T follicular helper cell (primary cell): ENCODE results near the gene SNAI1.
"Not testable (repeated sequence)": the region's sequence is repeated elsewhere in the genome, so short reads cannot be mapped to it uniquely, and the experiment has no call there.

Experiments
- DNase-seq: peaks from one replicate; pipeline ENCODE4 v3.0.0-alpha.2; 2020; ENCODE audit warnings: low read depth
- total RNA-seq, 2 experiments: gene quantifications; one replicate each; lab custom pipeline; 2026; lab: John Stamatoyannopoulos, UW

SNAI1 gene
- total RNA-seq: 0.96 to 1.5 reads per million in 2 experiments

DNA sequence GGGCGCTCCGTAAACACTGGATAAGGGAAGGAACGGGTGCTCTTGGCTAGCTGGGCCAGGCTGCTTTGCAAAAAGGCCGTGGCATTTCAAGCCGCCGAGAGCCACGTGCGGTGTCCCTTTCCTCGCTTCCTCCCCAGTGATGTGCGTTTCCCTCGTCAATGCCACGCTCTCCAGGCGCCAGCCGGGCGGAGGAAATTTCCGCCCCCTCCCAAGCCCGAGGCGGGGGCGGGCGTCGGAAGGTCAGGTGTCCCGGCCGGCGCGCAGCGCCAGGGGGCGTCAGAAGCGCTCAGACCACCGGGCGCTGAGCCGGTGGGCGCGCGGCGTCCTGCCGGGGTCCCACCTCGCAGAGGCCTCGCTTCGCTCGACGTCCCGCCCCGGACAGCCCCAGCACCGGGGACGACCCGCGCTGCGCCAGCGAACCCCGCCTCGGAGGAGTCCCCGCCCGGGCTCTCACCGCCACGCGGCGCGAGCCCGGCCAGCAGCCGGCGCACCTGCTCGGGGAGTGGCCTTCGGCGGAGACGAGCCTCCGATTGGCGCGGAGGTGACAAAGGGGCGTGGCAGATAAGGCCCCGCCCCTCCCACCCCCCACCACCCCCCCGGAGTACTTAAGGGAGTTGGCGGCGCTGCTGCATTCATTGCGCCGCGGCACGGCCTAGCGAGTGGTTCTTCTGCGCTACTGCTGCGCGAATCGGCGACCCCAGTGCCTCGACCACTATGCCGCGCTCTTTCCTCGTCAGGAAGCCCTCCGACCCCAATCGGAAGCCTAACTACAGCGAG, at the start of gene SNAI1:
Gene SNAI1, plus strand, starts transcription at position 635 of the 777 bp plus-strand sequence. Its CDS starts 80 bp downstream, at position 715.
- peak; percentile 80 for DNase-seq

DNA sequence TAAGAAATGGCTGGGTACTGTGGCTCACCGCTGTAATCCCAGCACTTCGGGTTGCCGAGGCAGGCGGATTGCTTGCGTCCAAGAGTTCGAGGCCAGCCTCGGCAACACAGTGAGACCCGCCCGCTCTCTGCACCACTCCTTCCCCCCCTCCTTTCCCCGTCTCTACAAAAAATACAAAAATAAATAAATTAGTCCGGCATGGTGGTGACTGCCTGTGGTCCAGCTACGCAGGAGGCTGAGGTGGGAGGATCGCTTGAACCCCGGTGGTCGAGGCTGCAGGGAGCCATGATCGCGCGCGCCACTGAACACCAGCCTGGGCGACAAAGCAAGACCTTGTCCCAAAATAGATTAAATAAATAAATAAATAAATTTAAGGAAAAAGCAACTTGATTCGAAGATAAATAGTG, 47.0 kb upstream of the SNAI1 start:
- no peak for DNase-seq

DNA sequence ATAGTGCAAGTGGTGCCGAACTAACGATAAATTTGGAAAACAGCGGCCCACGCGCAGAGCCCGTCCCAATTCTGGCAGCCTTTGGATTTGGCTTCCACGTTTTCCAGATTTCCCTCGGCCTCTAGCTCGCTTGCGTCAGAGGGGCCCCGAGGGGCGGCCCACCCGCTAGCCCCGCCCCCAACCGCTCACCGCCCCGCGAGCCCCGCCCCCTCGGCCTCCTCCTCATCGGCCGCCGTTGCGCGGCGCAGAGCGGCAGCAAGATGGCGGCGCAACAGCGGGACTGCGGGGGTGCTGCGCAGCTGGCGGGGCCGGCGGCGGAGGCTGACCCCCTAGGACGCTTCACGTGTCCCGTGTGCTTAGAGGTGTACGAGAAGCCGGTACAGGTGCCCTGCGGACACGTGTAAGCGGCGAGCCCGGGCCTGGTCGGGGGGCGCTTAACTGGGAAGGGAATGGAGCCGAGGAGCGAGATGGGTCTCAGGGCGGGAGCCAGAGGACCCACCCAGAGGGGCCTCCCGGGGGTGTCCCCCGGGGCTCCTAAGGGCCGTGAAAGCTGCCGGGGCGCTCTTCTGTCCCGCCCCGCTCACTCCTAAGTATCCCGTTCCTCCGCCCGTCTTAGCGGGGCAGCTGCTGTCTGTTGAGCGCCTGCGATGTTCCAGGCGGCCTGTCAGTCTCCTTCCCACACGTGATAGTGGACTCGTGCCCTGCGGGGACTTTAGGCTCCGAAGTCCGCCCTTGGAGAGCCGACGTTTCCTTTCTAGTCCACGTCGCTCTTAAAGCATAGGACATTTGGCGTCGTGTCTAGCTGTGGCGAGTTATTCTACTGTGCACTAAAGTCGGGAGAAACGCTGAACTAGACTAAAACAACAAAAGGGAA, 46.4 kb upstream of the SNAI1 start, which contains the start of gene RNF114:
Gene RNF114, plus strand, starts transcription at position 245 of the 874 bp plus-strand sequence. Its CDS starts 16 bp downstream, at position 261.
- peak; percentile 89 for DNase-seq

DNA sequence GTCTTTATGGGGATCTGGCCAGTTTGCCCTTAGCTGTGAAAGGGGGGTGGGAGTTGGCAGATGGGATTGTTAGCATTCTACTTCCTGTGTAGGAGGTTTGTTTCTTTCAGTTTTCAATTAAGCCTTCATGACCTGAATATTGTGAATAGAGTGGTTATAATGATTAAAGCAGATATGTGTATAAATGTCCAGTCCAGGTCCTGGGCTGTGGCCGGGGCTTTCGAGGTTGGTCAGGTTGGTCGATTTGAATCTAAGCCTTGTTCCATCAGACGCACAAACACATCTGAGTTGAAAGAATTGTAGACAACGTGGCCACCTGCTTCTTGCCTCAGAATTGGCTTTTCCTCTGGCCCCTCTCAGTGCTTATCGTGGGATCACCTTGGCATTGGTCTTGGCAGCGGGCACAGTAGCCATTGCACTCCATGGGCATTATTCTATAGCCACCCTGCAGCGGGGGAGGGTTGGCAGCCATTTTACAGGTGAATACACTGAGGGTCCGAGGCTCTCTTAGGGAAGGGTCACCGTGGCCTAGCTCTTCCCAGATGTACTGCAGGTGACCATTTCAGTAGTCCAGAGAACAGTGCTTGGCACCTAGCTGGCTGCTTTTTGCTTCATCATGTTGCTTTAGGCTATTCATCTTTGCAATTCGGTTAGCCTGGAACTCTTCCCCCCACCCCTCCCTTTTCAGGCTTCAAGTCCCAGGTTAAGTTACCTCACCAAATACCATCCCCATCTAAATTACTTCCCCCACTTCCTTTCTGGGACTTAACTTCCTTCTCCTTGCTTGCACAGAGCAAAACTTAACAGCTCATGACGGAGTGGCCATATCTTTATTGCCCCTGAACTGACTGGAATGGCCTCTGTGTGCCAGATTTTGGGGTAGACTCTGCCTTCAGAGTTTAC, 45.5 kb upstream of the SNAI1 start:
- DNase-seq: no peak

DNA sequence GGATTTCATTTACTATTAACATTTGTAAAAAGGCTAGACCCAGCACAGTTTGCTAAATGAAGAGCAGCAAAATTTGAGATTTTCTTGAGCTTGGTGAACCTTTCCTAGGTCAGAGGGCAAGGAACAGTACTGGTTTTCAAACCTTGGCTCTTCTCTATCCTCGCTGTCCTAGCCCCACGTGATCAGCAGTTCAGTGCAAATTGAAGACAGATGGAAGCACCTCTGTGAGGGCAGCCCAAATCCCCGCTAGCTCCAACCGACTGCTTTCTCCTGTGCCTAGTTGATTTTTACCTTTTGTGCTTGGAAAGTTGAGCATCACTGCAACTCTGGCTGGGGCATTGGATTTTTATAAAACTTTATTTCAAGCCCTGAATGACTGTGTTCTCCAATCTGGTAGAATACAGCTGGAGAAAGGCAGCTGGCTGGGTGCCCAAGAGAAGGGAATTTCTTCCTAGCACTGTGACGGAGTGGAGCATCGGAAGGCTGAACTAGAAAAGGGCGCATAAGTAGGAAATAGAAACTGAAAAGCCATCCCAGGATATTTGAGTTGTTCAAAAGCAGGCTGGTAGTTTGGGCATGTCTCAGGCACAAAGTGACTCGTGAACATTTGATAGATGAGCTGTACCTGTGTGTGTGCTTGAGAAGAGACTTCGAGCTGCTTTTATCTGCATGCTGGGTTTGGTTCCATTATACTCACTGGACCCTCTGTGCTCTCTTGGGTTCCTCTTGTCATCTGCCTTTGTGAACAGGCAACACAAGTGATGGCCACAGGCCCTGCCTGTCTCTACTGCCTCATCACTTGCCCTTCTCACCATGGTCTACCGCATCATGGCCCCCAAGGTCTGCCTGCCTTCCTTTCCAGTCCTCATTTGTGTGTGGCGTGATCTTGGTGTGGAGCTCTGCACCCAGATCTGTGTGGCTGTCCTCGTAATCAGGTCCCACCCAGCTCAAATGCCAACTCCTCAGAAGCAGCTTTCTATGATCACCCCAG, 44.3 kb upstream of the SNAI1 start:
- DNase-seq: no peak

DNA sequence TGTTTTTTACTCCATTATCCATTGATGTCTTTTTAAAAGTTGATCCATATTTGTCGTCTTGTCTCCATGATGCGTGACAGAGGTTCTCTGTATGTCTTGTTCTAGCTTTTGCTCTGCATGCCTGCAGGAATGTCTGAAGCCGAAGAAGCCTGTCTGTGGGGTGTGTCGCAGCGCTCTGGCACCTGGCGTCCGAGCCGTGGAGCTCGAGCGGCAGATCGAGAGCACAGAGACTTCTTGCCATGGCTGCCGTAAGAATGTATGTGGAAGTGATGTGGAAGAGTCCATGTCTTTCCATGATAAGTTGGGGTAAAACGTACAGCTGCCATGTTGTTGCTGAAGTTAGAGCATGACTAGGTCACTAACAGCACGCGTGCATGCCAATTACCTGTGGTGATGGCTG, 41.3 kb upstream of the SNAI1 start:
- DNase-seq: no peak

DNA sequence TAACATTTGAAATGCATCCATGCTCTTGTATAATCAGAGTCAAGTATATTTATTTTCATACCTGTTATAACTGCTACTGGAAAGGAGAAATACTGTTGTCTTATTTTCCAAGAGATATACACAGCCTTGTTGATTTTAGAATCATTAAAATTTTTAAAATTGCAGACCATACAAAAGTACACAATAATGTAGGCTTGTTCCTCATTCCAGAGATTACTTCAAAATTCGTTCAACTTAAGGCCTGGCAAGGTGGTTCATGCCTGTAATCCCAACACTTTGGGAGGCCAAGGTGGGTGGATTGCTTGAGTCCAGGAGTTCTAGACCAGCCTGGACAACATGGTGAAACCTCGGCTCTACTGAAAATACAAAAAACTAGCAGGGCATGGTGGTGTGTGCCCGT, 40.5 kb upstream of the SNAI1 start:
- no peak for DNase-seq

DNA sequence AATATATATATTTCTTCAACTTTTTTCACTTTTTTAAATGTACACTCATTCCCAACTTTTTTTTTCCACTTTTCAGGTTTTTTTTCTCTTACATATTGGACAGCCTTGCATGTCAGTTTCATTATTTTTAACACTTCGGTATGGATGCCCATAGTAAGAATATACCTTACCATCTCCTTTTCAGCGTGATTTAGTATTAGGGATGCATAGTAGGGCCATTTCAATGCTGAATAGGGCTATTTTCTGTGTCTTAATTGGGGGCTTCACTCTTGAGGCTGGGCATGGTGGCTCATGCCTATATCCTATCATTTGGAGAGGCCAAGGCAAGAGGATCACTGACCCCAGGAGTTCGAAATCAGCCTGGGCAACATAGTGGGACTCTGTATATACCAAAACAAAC, 39.8 kb upstream of the SNAI1 start:
- DNase-seq: no peak

DNA sequence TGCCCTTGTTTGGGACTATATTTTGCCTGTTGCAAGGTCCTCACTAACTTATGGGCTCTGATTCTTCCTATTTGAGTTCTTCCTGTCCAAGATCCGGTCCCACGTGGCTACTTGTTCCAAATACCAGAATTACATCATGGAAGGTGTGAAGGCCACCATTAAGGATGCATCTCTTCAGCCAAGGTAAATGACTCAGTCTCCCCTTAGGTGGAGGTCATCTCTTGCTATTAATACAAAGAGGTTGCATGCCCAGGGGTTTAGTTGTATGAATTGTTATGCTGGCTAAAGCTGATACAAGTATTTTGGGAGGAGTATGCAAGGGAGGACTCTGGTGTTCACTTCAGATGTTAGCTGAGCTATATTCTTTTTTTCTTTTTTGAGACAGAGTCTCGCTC, 37.5 kb upstream of the SNAI1 start:
- no peak for DNase-seq

DNA sequence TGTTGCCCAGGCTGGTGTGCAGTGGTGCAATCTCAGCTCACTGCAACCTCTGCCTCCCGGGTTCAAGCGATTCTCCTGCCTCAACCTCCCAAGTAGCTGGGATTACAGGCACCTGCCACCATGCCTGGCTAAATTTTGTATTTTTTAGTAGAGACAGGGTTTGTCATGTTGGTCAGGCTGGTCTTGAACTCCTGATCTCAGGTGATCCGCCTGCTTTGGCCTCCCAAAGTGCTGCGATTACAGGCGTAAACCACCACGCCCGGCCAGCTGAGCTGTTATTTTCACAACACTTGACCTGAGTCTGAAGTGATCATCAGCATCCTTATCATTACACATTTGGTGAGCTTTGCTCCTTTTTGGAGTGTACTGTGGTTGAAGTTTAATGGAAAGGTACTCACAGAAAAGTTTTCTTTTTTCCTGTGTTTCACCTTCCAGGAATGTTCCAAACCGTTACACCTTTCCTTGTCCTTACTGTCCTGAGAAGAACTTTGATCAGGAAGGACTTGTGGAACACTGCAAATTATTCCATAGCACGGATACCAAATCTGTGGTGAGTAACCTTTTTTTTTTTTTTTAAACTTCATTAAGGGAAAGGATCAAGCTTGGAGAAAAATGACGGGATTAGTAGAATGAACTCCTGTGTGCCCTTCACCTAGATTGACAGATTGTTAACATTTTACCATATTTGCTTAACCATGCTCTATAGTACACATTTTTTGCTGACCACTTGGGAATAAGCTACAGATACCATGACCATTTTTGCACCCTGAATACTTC, 36.9 kb upstream of the SNAI1 start:
- no peak for DNase-seq

DNA sequence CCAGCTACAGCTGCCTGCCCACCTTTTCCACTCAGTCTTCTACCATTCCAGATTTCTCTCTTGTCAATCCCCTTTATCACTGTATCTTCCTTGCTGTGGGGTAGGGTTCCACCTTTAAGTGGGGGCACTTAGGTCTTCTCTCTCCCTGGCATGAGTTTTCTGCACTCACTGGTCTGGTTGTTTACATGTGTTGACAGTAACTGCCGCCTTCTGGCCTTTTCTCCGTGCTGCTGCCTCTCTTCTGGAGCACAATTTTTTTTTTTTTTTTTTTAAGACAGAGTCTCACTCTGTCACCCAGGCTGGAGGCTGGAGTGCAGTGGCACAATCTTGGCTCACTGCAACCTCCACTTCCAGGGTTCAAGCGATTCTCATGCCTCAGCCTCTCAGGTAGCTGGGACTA, 34.6 kb upstream of the SNAI1 start:
- DNase-seq: no peak

DNA sequence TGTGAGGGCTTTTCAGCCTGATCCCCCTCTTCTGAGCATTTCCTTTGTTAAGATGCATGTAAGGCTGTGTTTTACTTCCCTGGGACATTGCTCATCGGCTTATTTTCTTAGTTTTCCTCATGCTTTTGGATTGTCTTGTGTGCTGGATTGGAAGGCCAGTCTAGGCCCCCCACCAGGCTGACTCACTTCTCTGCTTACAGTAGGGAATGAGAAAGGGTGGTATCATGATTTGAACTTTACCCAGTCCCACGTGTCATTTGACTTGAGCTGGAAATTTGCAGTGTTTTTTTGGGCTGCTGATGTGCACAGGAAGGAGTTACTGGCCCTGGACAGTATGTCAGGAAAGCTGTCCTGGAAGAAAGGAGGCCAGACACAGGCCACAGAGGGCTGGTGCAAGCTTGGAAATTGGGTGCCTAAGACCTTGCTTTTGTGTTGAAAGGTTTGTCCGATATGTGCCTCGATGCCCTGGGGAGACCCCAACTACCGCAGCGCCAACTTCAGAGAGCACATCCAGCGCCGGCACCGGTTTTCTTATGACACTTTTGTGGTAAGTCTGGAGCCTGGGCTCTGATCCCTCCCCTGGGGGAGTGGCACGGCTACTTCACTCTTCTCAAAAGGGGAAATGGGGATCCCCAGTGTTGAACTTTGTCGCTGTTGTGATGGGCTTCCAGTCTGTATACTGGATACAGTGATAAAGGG, 33.8 kb upstream of the SNAI1 start:
- no peak for DNase-seq

DNA sequence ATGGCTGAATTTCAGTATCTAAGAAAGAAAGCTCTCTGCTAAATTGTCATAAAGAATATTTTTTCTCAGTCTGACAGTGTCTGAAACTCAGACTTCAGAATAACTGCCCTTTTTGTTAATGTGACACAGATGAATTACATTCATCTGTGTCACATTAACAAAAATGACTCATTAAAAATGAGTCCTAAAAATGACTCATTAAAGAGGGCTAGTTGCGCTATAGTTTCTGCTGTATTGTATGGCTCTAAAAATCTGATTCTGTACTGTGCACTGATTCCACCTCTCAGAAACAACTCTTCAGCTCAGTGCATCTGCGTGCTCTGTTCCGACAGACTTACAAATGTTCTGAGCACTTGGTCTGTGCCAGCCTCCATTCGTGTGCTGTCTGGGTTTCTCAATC, 31.6 kb upstream of the SNAI1 start:
- no peak for DNase-seq

DNA sequence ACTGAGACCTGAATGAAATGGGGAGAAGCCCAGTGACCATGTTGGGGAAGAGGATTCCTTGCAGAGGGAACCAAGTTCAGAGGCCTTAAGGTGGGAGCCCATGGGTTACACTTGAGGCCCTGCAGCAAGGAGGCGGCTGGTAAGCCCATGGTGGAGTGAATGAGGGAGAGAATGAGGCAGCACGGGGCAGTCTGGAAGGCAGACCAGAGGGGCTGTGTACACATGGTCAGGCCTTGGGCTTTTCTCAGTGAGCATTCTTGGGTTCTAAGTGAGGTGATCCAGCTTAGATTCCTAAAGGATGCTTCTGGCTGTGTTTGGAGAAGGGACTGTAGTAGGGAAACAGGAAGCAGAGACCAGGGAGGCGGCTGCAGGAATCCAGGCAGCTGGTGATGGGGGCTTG, 27.6 kb upstream of the SNAI1 start:
- no peak for DNase-seq

DNA sequence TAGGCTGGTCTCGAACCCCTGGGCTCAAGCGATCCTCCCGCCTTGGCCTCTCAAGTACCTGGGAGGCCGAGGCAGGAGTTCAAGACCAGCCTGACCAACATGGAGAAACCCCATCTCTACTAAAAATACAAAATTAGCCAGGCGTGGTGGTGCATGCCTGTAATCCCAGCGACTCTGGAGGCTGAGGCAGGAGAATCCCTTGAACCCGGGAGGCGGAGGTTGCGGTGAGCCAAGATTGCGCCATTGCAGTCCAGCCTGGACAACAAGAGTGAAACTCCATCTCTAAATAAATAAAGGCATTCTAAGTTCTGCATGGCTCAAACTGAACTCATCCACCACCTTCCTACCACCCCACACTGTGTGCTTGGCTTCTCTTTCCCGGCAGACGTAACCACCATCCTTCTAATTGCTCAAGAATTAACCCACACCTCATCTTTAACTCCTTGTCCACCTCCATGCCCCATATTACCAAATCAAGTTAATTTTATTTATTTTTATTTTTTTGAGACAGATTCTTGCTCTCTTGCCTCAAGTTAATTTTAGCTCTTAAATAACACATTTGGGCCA, 26.9 kb upstream of the SNAI1 start:
- DNase-seq: not testable (repeated sequence)

DNA sequence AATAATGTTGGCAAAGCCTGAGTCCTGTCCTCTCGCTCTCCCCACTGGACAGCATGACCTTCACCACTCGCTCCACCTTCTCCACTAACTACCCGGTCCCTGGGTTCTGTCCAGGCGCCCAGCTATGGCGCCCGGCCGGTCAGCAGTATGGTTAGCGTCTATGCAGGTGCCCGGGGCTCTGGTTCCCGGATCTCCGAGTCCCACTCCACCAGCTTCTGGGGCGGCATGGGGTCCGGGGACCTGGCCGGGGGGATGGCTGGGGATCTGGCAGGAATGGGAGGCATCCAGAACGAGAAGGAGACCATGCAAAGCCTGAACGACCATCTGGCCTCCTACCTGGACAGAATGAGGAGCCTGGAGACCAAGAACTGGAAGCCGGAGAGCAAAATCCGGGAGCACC, 26.1 kb upstream of the SNAI1 start:
- DNase-seq: no peak

DNA sequence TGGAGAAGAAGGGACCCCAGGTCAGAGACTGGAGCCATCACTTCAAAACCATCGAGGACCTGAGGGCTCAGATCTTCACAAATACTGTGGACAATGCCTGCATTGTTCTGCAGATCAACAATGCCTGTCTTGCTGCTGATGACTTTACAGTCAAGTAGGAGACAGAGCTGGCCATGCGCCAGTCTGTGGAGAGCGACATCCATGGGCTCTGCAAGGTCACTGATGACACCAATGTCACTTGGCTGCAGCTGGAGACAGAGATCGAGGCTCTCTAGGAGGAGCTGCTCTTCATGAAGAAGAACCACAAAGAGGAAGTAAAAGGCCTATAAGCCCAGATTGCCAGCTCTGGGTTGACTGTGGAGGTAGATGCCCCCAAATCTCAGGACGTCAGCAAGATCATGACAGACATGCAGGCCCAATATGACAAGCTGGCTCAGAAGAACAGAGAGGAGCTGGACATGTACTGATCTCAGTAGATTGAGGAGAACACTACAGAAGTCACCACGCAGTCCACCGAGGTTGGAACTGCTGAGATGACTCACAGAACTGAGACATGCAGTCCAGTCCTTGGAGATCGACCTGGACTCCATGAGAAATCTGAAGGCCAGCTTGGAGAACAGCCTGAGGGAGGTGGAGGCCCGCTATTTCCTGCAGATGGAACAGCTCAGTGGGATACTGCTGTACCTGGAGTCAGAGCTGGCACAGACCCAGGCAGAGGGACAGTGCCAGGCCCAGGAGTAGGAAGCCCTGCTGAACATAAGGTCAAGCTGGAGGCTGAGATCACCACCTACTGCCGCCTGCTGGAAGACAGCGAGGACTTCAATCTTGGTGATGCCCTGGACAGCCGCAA, 25.5 kb upstream of the SNAI1 start:
- DNase-seq: not testable (repeated sequence)

DNA sequence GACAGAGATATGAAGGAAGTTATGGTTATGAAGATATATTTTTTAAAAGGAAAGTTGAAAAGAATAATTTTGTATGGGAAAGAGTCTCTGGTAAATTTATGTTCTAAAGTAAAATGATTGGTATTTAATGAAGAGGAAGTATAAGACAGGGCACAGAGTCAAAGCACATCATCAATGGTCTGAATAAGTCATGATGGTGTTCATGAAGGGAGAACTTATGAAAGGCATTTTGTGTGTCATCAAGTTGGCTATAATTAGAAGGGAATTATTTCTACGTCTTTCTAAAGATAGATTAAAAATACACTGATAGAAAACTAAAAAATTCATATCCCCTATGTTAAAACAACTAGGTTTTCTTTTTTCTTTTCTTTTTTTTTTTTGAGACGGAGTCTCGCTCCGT, 21.4 kb upstream of the SNAI1 start:
- DNase-seq: no peak
